Endothelial cell of umbilical vein (primary cell): Measurements from ENCODE around the gene FTO.

Experiments
- POLR2A ChIP-seq: IDR thresholded peaks from 2 replicates; pipeline ENCODE4 v1.6.1; 2012; ENCODE audit warnings: low read depth, mild to moderate bottlenecking, control low read depth, low read length
- POLR2AphosphoS5 ChIP-seq: IDR thresholded peaks from 2 replicates; pipeline ENCODE4 v1.6.1; 2012; ENCODE audit warnings: low read depth, mild to moderate bottlenecking, control low read depth, low read length, moderate library complexity; ENCODE audit not compliant: insufficient read depth
- TF ChIP-seq, protein P1 (sequence below), 2 donors: IDR thresholded peaks; 1 replicate in 1 of 2; 2 replicates in 1 of 2; pipeline ENCODE4 v1.5.1; 2011; ENCODE audit warnings: low read length in 2 of 2, mild to moderate bottlenecking in 2 of 2, moderate library complexity in 2 of 2, control low read depth in 1 of 2, inconsistent platforms in 1 of 2, low read depth in 1 of 2; ENCODE audit not compliant: insufficient read depth in 1 of 2; ENCODE audit errors: extremely low read depth in 1 of 2

- TF ChIP-seq, protein P1, sequence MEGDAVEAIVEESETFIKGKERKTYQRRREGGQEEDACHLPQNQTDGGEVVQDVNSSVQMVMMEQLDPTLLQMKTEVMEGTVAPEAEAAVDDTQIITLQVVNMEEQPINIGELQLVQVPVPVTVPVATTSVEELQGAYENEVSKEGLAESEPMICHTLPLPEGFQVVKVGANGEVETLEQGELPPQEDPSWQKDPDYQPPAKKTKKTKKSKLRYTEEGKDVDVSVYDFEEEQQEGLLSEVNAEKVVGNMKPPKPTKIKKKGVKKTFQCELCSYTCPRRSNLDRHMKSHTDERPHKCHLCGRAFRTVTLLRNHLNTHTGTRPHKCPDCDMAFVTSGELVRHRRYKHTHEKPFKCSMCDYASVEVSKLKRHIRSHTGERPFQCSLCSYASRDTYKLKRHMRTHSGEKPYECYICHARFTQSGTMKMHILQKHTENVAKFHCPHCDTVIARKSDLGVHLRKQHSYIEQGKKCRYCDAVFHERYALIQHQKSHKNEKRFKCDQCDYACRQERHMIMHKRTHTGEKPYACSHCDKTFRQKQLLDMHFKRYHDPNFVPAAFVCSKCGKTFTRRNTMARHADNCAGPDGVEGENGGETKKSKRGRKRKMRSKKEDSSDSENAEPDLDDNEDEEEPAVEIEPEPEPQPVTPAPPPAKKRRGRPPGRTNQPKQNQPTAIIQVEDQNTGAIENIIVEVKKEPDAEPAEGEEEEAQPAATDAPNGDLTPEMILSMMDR (IDR thresholded peaks at IDR 0.05; ENCODE audit: extremely low read depth in 1 of 2, insufficient read depth in 1 of 2, low read depth in 1 of 2, low read length in 2 of 2), result no peak
- TF ChIP-seq POLR2A (no peak), POLR2AphosphoS5 (no peak)
Measured at GRCh38 chr16:54048586-54049495, 344.9 kb downstream of the FTO start.
